DOHH2 (cell line): Measurements from ENCODE around the gene TSNAX.

Experiments
- CTCF ChIP-seq: fragments of 200-600 bp; sonication (generic); IDR thresholded peaks from one replicate; pipeline ENCODE4 v1.5.1; 2014; ENCODE audit warnings: antibody characterized with exemption, mild to moderate bottlenecking, low read depth, low read length; ENCODE audit not compliant: poor library complexity, severe bottlenecking
- EZH2phosphoT487 ChIP-seq: fragments of 200-600 bp; sonication (generic); IDR thresholded peaks from 2 replicates; pipeline ENCODE4 v1.6.1; 2017; ENCODE audit warnings: borderline replicate concordance, mild to moderate bottlenecking, antibody characterized with exemption, low read length, moderate library complexity, mixed read lengths

- TF ChIP-seq CTCF (no peak), EZH2phosphoT487 (no peak)
These were observed 5.4 kb upstream of the TSNAX start for GRCh38 chr1:231522931-231523642.
